DOHH2 (cell line): ENCODE measurements around the gene CEBPG.

Source experiments
- H3F3A ChIP-seq: fragments of 200-600 bp; sonication (generic), shearing (Covaris generic); 2 replicates; pipeline ENCODE4 v1.6.0; 2016; ENCODE audit warnings: antibody characterized with exemption, mild to moderate bottlenecking; ENCODE audit not compliant: control insufficient read depth, insufficient read depth
- H3K27ac ChIP-seq: fragments of 200-600 bp; sonication (generic); 2 replicates; pipeline ENCODE4 v1.5.1; 2014; ENCODE audit warnings: low read depth, mild to moderate bottlenecking, low read length, moderate library complexity
- H3K27me3 ChIP-seq: fragments of 200-600 bp; sonication (generic); 2 replicates; pipeline ENCODE4 v1.6.1; 2014; ENCODE audit warnings: mild to moderate bottlenecking, low read length, mixed read lengths; ENCODE audit not compliant: control insufficient read depth
- H3K36me3 ChIP-seq: fragments of 200-600 bp; sonication (generic); 2 replicates; pipeline ENCODE4 v1.6.1; 2014; ENCODE audit warnings: mild to moderate bottlenecking, low read length, moderate library complexity, mixed read lengths; ENCODE audit not compliant: control insufficient read depth
- H3K4me1 ChIP-seq: fragments of 200-600 bp; sonication (generic); 2 replicates; pipeline ENCODE4 v1.6.1; 2014; ENCODE audit warnings: mild to moderate bottlenecking, low read length, mixed read lengths; ENCODE audit not compliant: control insufficient read depth
- H3K4me2 ChIP-seq: fragments of 200-600 bp; sonication (generic); 2 replicates; pipeline ENCODE4 v1.6.0; 2014; ENCODE audit warnings: mild to moderate bottlenecking, low read length, moderate library complexity
- H3K4me3 ChIP-seq: fragments of 200-600 bp; sonication (generic); 2 replicates; pipeline ENCODE4 v1.5.1; 2014; ENCODE audit warnings: mild to moderate bottlenecking, low read length, mixed read lengths
- H3K79me2 ChIP-seq: fragments of 200-600 bp; sonication (generic); 2 replicates; pipeline ENCODE4 v1.6.1; 2014; ENCODE audit warnings: mild to moderate bottlenecking, low read length, mixed read lengths; ENCODE audit not compliant: control insufficient read depth
- H3K9me2 ChIP-seq: fragments of 200-600 bp; sonication (generic); replicated peaks from 2 replicates; pipeline ENCODE4 v1.6.1; 2014; ENCODE audit warnings: mild to moderate bottlenecking, low read length, mixed read lengths; ENCODE audit not compliant: control insufficient read depth
- H3K9me3 ChIP-seq: fragments of 200-600 bp; sonication (generic); 2 replicates; pipeline ENCODE4 v1.6.1; 2014; ENCODE audit warnings: antibody characterized with exemption, low read length, mixed read lengths; ENCODE audit not compliant: control insufficient read depth, insufficient read depth
- H4K20me1 ChIP-seq: fragments of 200-600 bp; sonication (generic); 2 replicates; pipeline ENCODE4 v1.6.0; 2014; ENCODE audit warnings: low read depth, mild to moderate bottlenecking, antibody characterized with exemption, low read length, moderate library complexity; ENCODE audit not compliant: control insufficient read depth, insufficient read depth
- EZH2phosphoT487 ChIP-seq: fragments of 200-600 bp; sonication (generic); IDR thresholded peaks from 2 replicates; pipeline ENCODE4 v1.6.1; 2017; ENCODE audit warnings: borderline replicate concordance, mild to moderate bottlenecking, antibody characterized with exemption, low read length, moderate library complexity, mixed read lengths
- TF ChIP-seq, protein P1 (sequence below): fragments of 200-600 bp; sonication (generic); IDR thresholded peaks from one replicate; pipeline ENCODE4 v1.5.1; 2014; ENCODE audit warnings: antibody characterized with exemption, mild to moderate bottlenecking, low read depth, low read length; ENCODE audit not compliant: poor library complexity, severe bottlenecking

CEBPG gene

GRCh38 chr19:33391631-33392249 lies 18.2 kb downstream of the CEBPG start:
- Histone ChIP-seq H3F3A (no peaks in the 10 kb centered on the region), H4K20me1 (no peaks in the 10 kb centered on the region), H3K27me3 (no peaks in the 10 kb centered on the region), H3K4me1 (no peaks in the 10 kb centered on the region), H3K79me2 (peaks cover 6% of the 10 kb centered on the region; the same call in 1 of the 2 replicates), H3K27ac (no peak overlapping the region), H3K4me3 (no peak overlapping the region), H3K4me2 (no peak overlapping the region), H3K36me3 (no peaks in the 10 kb centered on the region), H3K9me3 (no peaks in the 10 kb centered on the region), H3K9me2 (no peaks in the 10 kb centered on the region)
- TF ChIP-seq, protein P1, sequence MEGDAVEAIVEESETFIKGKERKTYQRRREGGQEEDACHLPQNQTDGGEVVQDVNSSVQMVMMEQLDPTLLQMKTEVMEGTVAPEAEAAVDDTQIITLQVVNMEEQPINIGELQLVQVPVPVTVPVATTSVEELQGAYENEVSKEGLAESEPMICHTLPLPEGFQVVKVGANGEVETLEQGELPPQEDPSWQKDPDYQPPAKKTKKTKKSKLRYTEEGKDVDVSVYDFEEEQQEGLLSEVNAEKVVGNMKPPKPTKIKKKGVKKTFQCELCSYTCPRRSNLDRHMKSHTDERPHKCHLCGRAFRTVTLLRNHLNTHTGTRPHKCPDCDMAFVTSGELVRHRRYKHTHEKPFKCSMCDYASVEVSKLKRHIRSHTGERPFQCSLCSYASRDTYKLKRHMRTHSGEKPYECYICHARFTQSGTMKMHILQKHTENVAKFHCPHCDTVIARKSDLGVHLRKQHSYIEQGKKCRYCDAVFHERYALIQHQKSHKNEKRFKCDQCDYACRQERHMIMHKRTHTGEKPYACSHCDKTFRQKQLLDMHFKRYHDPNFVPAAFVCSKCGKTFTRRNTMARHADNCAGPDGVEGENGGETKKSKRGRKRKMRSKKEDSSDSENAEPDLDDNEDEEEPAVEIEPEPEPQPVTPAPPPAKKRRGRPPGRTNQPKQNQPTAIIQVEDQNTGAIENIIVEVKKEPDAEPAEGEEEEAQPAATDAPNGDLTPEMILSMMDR, result no peak
- TF ChIP-seq EZH2phosphoT487, result no peak

DNA sequence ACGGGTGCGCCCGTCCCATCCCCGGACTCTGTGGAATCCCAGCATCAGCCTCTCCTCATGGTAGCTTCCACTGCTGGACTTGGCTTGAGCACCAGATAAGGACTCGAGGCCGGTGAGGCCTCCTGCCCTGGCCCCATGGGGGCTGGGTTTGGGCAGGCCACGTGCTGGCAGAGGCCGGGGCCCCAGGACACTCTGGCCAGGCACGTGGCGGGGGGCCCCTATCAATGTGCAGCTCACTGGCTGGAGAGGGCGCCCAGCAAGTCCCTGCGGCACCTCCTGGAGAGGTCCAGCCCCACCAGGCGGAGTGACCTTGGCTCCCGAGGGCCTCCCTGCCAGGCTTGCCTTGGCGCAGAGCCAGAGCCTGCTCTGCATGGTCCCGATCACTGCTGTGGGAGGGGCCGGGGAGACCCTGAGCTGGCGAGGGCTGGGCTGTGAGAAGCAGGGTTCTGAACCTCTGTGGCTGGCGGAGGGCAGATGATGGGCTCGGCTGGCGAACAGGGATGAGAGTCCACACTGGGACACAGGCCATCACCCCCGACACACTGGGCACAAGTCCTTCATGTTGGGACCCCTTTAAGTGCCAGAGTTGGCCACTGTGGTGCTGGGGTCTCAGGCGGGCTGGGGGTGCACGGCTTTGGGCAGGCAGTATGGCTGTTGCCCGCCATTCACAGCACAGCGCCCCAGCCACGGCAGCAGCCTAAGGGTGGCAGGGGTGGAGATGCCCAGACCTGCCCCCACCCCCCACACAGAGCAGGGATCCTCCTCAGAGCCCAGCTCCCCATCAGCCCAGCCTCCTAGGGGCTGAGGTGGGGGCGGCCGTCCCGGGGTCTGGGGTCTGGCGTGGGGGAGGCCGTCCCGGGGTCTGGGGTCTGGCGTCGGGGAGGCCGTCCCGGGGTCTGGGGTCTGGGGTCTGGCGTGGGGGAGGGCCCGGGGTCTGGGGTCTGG lies 19.1 kb downstream of the CEBPG start:
- no peaks in the 10 kb centered on the region for H3K79me2 ChIP-seq
- no peak overlapping the region for H3K4me2 ChIP-seq
- no peaks in the 10 kb centered on the region for H3K9me3 ChIP-seq
- no peaks in the 10 kb centered on the region for H3F3A ChIP-seq
- H3K36me3 ChIP-seq, result no peaks in the 10 kb centered on the region
- H4K20me1 ChIP-seq, result no peaks in the 10 kb centered on the region
- H3K27me3 ChIP-seq, result no peaks in the 10 kb centered on the region
- H3K4me3 ChIP-seq, result no peak overlapping the region
- no peak overlapping the region for H3K27ac ChIP-seq
- H3K9me2 ChIP-seq, result no peaks in the 10 kb centered on the region
- H3K4me1 ChIP-seq, result no peaks in the 10 kb centered on the region
- TF ChIP-seq EZH2phosphoT487, result no peak
- TF ChIP-seq, protein P1, result no peak

DNA sequence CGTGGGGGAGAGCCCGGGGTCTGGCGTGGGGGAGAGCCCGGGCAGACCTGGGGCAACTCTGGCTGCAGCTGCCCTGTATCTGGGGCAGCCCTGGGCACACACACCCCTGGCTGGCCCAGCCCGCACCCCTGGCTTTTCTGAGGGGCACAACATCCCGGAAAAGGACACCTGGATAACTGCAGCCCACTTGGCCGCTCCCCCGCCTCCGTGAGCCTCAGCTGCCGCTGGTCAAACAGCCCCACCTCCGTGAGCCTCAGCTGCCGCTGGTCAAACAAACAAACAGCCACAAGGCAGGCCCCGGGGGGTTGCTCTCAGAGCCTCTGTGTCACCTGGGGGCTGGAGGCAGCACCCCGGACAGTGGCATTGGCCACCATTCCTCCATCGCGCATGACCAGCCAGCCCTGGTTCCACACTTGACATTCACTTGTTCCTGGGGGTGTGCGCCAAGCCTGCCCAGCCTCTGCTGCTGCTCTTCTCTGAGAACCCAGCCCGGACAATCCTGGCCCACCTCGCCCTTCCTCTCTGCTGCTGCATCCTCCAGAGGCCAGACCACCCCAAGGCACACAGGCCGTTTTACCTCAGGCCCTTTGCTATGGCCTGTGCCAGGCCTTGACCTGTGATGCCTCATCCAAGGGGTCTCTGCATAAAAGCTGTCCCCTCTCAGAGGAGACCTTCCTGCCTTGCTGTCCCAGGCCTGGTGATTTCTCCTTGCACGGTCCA lies 19.9 kb downstream of the CEBPG start:
- Histone ChIP-seq H3K4me2 (no peak overlapping the region), H3K4me3 (no peak overlapping the region), H3K27ac (no peak overlapping the region), H3K27me3 (no peaks in the 10 kb centered on the region), H3F3A (no peaks in the 10 kb centered on the region), H3K4me1 (no peaks in the 10 kb centered on the region), H3K9me2 (no peaks in the 10 kb centered on the region), H3K79me2 (no peaks in the 10 kb centered on the region), H3K9me3 (no peaks in the 10 kb centered on the region), H4K20me1 (no peaks in the 10 kb centered on the region), H3K36me3 (no peaks in the 10 kb centered on the region)
- TF ChIP-seq EZH2phosphoT487, result no peak
- TF ChIP-seq, protein P1, result no peak
